ENCODE results near the gene CADM2. TPM values are rescaled to one million over a fixed set of nuclear protein-coding genes. Genes with fewer than 3 reads are reported as not detected.

CADM2 gene
- total RNA-seq, 1 experiment from 2014 or later, result 0.64 TPM

GRCh38 chr3:85171976-85172375, 213.2 kb downstream of the CADM2 start:
- in situ Hi-C loops (cut with HindIII; ENCODE audit: low pct_unique_long_range_greater_than_20kb, low sequenced_read_pairs), result no loop called here
- intact Hi-C loops (cut with micrococcal nuclease; ENCODE audit: unreplicated experiment), result no loop called here
- ATAC-seq, result no peak
- Histone ChIP-seq H3K9me3 (ENCODE audit: control insufficient read depth, insufficient read depth, low read depth, low read length) (no peaks in the 10 kb centered on the region), H3K4me3 (ENCODE audit: low read depth in 2 of 2, low read length in 2 of 2) (no peak overlapping the region), H3K27me3 (ENCODE audit: control insufficient read depth, insufficient read depth, low read length) (no peaks in the 10 kb centered on the region), H3K36me3 (ENCODE audit: control insufficient read depth, insufficient read depth, low read length) (no peaks in the 10 kb centered on the region), H3K27ac (ENCODE audit: low read length) (no peak overlapping the region), H3K4me1 (ENCODE audit: control insufficient read depth, insufficient read depth, low read length) (no peaks in the 10 kb centered on the region)
- CTCF ChIA-PET, result no interaction called here
- no peak for TF ChIP-seq TCF7L2 (IDR thresholded peaks at IDR 0.05; ENCODE audit: low read depth, low read length)
- TF ChIP-seq POLR2AphosphoS5 (IDR thresholded peaks at IDR 0.05; ENCODE audit: low read depth, low read length), result no peak
- TF ChIP-seq SIN3A (IDR thresholded peaks at IDR 0.05; ENCODE audit: borderline replicate concordance, insufficient read depth, low read depth, low read length), result no peak
- TF ChIP-seq REST (IDR thresholded peaks at IDR 0.05; ENCODE audit: insufficient read depth in 1 of 2, low read depth in 2 of 2, low read length in 1 of 2), result no peak
- no peak for TF ChIP-seq CTCF (IDR thresholded peaks at IDR 0.05)
- POLR2A ChIA-PET, result no interaction called here
- DNase-seq (ENCODE audit: low read depth, low spot score), result no peak
- BruUV-seq (replicated peaks), result no TSS peak

GRCh38 chr3:85176799-85177198, 218.0 kb downstream of the CADM2 start:
- Histone ChIP-seq H3K36me3 (ENCODE audit: control insufficient read depth, insufficient read depth, low read length) (no peaks in the 10 kb centered on the region), H3K27ac (ENCODE audit: low read length) (no peak overlapping the region), H3K27me3 (ENCODE audit: control insufficient read depth, insufficient read depth, low read length) (no peaks in the 10 kb centered on the region), H3K4me1 (ENCODE audit: control insufficient read depth, insufficient read depth, low read length) (no peaks in the 10 kb centered on the region), H3K4me3 (ENCODE audit: low read depth in 2 of 2, low read length in 2 of 2) (no peak overlapping the region), H3K9me3 (ENCODE audit: control insufficient read depth, insufficient read depth, low read depth, low read length) (no peaks in the 10 kb centered on the region)
- intact Hi-C loops (cut with micrococcal nuclease; ENCODE audit: unreplicated experiment), result no loop called here
- DNase-seq (ENCODE audit: low read depth, low spot score) (no peak), ATAC-seq (no peak)
- in situ Hi-C loops (cut with HindIII; ENCODE audit: low pct_unique_long_range_greater_than_20kb, low sequenced_read_pairs), result no loop called here
- POLR2A ChIA-PET, result no interaction called here
- CTCF ChIA-PET, result no interaction called here
- TF ChIP-seq REST (IDR thresholded peaks at IDR 0.05; ENCODE audit: insufficient read depth in 1 of 2, low read depth in 2 of 2, low read length in 1 of 2) (no peak), TCF7L2 (IDR thresholded peaks at IDR 0.05; ENCODE audit: low read depth, low read length) (no peak), CTCF (IDR thresholded peaks at IDR 0.05) (no peak), POLR2AphosphoS5 (IDR thresholded peaks at IDR 0.05; ENCODE audit: low read depth, low read length) (no peak), SIN3A (IDR thresholded peaks at IDR 0.05; ENCODE audit: borderline replicate concordance, insufficient read depth, low read depth, low read length) (no peak)
- no TSS peak for BruUV-seq (replicated peaks)
